Gastrocnemius medialis (tissue), 4 donors: Measurements from ENCODE around the gene C17orf67.
A peak's percentile ranks its signal among the peaks of the same experiment; 100 is the strongest.

ENCODE experiments used
- CTCF ChIP-seq, 5 experiments: fragments of 450-650 bp in 3 of 5; fragments of 200-600 bp in 2 of 5; sonication (generic) in 2 of 5; IDR thresholded peaks in 4 of 5; conservative IDR thresholded peaks in 1 of 5; 1 replicate in 4 of 5; 2 replicates in 1 of 5; pipeline ENCODE4 v1.5.1; 2016 to 2019; ENCODE audit warnings: antibody characterized with exemption in 5 of 5, mild to moderate bottlenecking in 3 of 5, moderate library complexity in 3 of 5
- POLR2A ChIP-seq, 2 donors: fragments of 450-650 bp; IDR thresholded peaks; one replicate each; pipeline ENCODE4 v1.6.1; 2017; ENCODE audit warnings: antibody characterized with exemption in 2 of 2, mild to moderate bottlenecking in 2 of 2, moderate library complexity in 2 of 2

- peak in 1 of 5 experiments; percentile 12 for TF ChIP-seq CTCF (IDR thresholded peaks at IDR 0.05 in 4 of 5, conservative IDR thresholded peaks at IDR 0.05 in 1 of 5)
- no peak for TF ChIP-seq POLR2A (IDR thresholded peaks at IDR 0.05)
Observed at GRCh38 chr17:56866496-56866895, 32.8 kb upstream of the C17orf67 start.
